B cell (primary cell): ENCODE data around the gene TBC1D22A. TPM values are rescaled to one million over a fixed set of nuclear protein-coding genes. Genes with fewer than 3 reads are reported as not detected.

Experiments used
- ATAC-seq: fragments of 200-7000 bp; cut with Tn5 transposase; one replicate; pipeline ENCODE4 v1.10.0; 2021; ENCODE audit warnings: low read depth, mild to moderate bottlenecking, moderate number of reproducible peaks, moderate library complexity
- CTCF ChIA-PET: fragments of 350-600 bp; sonication (Branson Sonifier 250); formaldehyde crosslinking; loops from one replicate; lab custom pipeline; 2021; ENCODE audit warnings: antibody characterized with exemption, inconsistent platforms; lab: Charles Lee
- POLR2A ChIA-PET: fragments of 350-600 bp; sonication (Branson Sonifier 250); formaldehyde crosslinking; loops from one replicate; lab custom pipeline; 2021; ENCODE audit warnings: antibody characterized with exemption; lab: Charles Lee
- DNase-seq: peaks from one replicate; pipeline ENCODE4 v3.0.0; 2013
- H2AFZ ChIP-seq: 2 replicates; pipeline ENCODE4 v1.6.1; 2012; ENCODE audit warnings: mild to moderate bottlenecking, low read depth, low read length; ENCODE audit not compliant: insufficient read depth, poor library complexity, severe bottlenecking
- H3K27ac ChIP-seq, 2 donors: 1 replicate in 1 of 2; 2 replicates in 1 of 2; pipeline ENCODE4 v1.5.1; 2012 to 2013; ENCODE audit warnings: low read length in 2 of 2, mild to moderate bottlenecking in 2 of 2, moderate library complexity in 1 of 2
- H3K27me3 ChIP-seq, 4 experiments: fragments of 200-600 bp in 1 of 4; sonication (generic) in 1 of 4; replicated peaks in 1 of 4; 1 replicate in 2 of 4; 2 replicates in 2 of 4; pipeline versions ENCODE4 v1.6.1 to v1.7.0; 2013 to 2016; ENCODE audit warnings: low read length in 3 of 4, mild to moderate bottlenecking in 2 of 4, mixed read lengths in 1 of 4, moderate library complexity in 1 of 4; ENCODE audit not compliant: insufficient read depth in 4 of 4, control insufficient read depth in 3 of 4; ENCODE audit errors: control extremely low read depth in 1 of 4
- H3K36me3 ChIP-seq, 2 experiments: replicated peaks in 1 of 2; 1 replicate in 1 of 2; 2 replicates in 1 of 2; pipeline versions ENCODE4 v1.6.1 to v1.7.1; 2013; ENCODE audit warnings: low read length in 1 of 2; ENCODE audit not compliant: insufficient read depth in 2 of 2, control insufficient read depth in 1 of 2; ENCODE audit errors: control extremely low read depth in 1 of 2, extremely low read depth in 1 of 2
- H3K4me1 ChIP-seq, 2 donors: fragments of 200-600 bp in 1 of 2; sonication (generic) in 1 of 2; 1 replicate in 1 of 2; 2 replicates in 1 of 2; pipeline versions ENCODE4 v1.5.1 to v1.6.1; 2013 to 2017; ENCODE audit warnings: low read length in 2 of 2; ENCODE audit not compliant: control insufficient read depth in 2 of 2, insufficient read depth in 2 of 2
- H3K4me2 ChIP-seq: replicated peaks from 2 replicates; pipeline ENCODE3; 2012; ENCODE audit warnings: mild to moderate bottlenecking, low read depth, low read length; ENCODE audit not compliant: poor library complexity, severe bottlenecking
- H3K4me3 ChIP-seq, 5 experiments: fragments of 200-600 bp in 1 of 5; sonication (generic) in 1 of 5; 1 replicate in 3 of 5; 2 replicates in 2 of 5; pipeline versions ENCODE4 v1.5.1 to v1.7.0; 2011 to 2016; ENCODE audit warnings: low read length in 4 of 5, mild to moderate bottlenecking in 4 of 5, low read depth in 2 of 5, control low read depth in 1 of 5, moderate library complexity in 1 of 5; ENCODE audit not compliant: insufficient read depth in 1 of 5; ENCODE audit errors: control extremely low read depth in 1 of 5, extremely low read depth in 1 of 5
- H3K79me2 ChIP-seq: fragments of 200-600 bp; sonication (generic); one replicate; pipeline ENCODE4 v1.6.0; 2016; ENCODE audit warnings: low read length; ENCODE audit not compliant: control insufficient read depth, insufficient read depth
- H3K9ac ChIP-seq: fragments of 200-600 bp; sonication (generic); 2 replicates; pipeline ENCODE4 v1.6.1; 2017; ENCODE audit warnings: mild to moderate bottlenecking, low read length, moderate library complexity
- H3K9me3 ChIP-seq, 3 donors: one replicate each; pipeline versions ENCODE4 v1.6.1 to v1.7.1; 2013; ENCODE audit warnings: low read length in 2 of 3; ENCODE audit not compliant: control insufficient read depth in 2 of 3, insufficient read depth in 1 of 3; ENCODE audit errors: control extremely low read depth in 1 of 3
- H4K20me1 ChIP-seq: 2 replicates; pipeline ENCODE4 v1.6.0; 2012; ENCODE audit warnings: mild to moderate bottlenecking, low read length; ENCODE audit not compliant: insufficient read depth, control insufficient read depth, poor library complexity, severe bottlenecking
- H3K27ac Mint-ChIP-seq: one replicate; pipeline ENCODE4 v1.8.0; 2021; ENCODE audit warnings: mixed read lengths
- H3K27me3 Mint-ChIP-seq: one replicate; pipeline ENCODE4 v1.8.0; 2021; ENCODE audit warnings: mixed read lengths
- H3K4me1 Mint-ChIP-seq: one replicate; pipeline ENCODE4 v1.8.0; 2021; ENCODE audit warnings: mixed read lengths
- H3K4me3 Mint-ChIP-seq: one replicate; pipeline ENCODE4 v1.8.0; 2021; ENCODE audit warnings: mixed read lengths
- H3K9me3 Mint-ChIP-seq: one replicate; pipeline ENCODE4 v1.8.0; 2022; ENCODE audit warnings: mixed read lengths; ENCODE audit not compliant: insufficient read depth
- EZH2 ChIP-seq: IDR thresholded peaks from 2 replicates; pipeline ENCODE4 v1.6.1; 2012; ENCODE audit warnings: borderline replicate concordance, low read depth, mild to moderate bottlenecking, moderate library complexity, low read length; ENCODE audit not compliant: insufficient read depth, poor library complexity, severe bottlenecking
- WGBS: methylation state at CpG from one replicate; pipeline ENCODE4 v1.1.5; 2013; ENCODE audit warnings: missing lambda C conversion rate; ENCODE audit not compliant: insufficient coverage; 5-methylcytosine and 5-hydroxymethylcytosine counted together
- intact Hi-C: fragments of 100-400 bp; cut with micrococcal nuclease; formaldehyde crosslinking; loops from one replicate; pipeline ENCODE4 v1.10.0; 2022
- polyA plus RNA-seq: library from polyadenylated mRNA; depleted of rRNA; stranded (reverse); fragments of >200 nt; gene quantifications from 2 replicates; pipeline ENCODE4 v1.2.3, GENCODE V29; 2012
- total RNA-seq, 2 donors: library from RNA; stranded (reverse); fragments of 120-200 nt in 1 of 2; gene quantifications; 1 replicate in 1 of 2; 2 replicates in 1 of 2; pipeline versions ENCODE4 v1.2.3 to v1.2.4, GENCODE V29; 2013 to 2022
- TF ChIP-seq, protein P1 (sequence below): fragments of 200-600 bp; IDR thresholded peaks from one replicate; pipeline ENCODE4 v1.8.0; 2022; ENCODE audit warnings: antibody characterized with exemption, mild to moderate bottlenecking

Gene TBC1D22A
- total and polyA plus RNA-seq, 2 donors (not counting 1 experiment from before 2014, with no cell fraction given): 73.8 to 128 TPM

DNA sequence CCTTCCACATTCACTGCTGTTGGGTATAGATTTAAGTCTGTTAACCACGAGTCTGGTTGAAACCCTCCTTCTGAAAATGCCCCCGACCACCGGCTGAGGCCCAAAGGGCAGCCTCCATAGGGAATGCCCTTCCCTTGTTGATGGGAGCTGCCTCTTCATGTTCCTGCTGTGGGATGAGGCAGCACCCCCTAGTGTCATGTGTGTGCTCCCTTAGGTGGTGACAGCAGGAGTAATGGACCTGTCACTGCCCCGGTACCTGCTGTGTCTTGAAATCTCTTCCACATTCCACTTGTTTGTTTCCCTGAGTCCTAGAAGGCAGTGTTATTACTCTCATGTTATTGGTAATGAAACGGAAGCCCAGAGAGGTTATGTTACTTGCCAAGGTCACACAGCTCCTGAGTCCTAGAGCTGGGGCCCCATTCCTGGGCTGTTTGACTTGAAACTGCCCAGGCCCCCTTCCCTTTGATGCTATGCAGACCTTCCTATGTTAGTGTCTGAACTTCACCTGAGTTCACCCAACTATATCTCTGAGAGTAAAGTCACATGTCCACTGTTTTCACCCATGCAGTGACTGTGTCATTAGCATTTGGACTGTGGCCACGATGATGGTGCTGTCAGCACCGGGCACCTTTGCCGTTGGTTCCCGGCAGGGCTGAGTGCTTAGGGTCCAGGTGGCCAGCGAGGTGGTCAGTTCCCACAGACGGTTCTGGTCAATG is 234.3 kb downstream of the TBC1D22A start:
- 96% methylated on average over 7 of the region's 11 CpGs for WGBS
- intact Hi-C loops: no loop called here
- H3K79me2 ChIP-seq: peaks cover 80% of the 10 kb centered on the region
- no peak overlapping the region for H3K27ac ChIP-seq
- peaks cover 0 to 65% of the 10 kb centered on the region in 2 experiments for H3K36me3 ChIP-seq
- no peak overlapping the region for H3K27ac Mint-ChIP-seq
- peaks cover 0 to 3% (median 0%) of the 10 kb centered on the region in 3 donors for H3K9me3 ChIP-seq
- no peaks in the 10 kb centered on the region for H3K9me3 Mint-ChIP-seq
- H3K4me2 ChIP-seq: no peak overlapping the region
- H4K20me1 ChIP-seq: peaks cover 86% of the 10 kb centered on the region
- no peak overlapping the region for H3K9ac ChIP-seq
- H3K4me1 ChIP-seq: peaks cover 0 to 10% of the 10 kb centered on the region in 2 donors
- H3K4me3 ChIP-seq: no peak overlapping the region
- no peak for DNase-seq
- no peaks in the 10 kb centered on the region for H3K27me3 Mint-ChIP-seq
- TF ChIP-seq, protein P1, sequence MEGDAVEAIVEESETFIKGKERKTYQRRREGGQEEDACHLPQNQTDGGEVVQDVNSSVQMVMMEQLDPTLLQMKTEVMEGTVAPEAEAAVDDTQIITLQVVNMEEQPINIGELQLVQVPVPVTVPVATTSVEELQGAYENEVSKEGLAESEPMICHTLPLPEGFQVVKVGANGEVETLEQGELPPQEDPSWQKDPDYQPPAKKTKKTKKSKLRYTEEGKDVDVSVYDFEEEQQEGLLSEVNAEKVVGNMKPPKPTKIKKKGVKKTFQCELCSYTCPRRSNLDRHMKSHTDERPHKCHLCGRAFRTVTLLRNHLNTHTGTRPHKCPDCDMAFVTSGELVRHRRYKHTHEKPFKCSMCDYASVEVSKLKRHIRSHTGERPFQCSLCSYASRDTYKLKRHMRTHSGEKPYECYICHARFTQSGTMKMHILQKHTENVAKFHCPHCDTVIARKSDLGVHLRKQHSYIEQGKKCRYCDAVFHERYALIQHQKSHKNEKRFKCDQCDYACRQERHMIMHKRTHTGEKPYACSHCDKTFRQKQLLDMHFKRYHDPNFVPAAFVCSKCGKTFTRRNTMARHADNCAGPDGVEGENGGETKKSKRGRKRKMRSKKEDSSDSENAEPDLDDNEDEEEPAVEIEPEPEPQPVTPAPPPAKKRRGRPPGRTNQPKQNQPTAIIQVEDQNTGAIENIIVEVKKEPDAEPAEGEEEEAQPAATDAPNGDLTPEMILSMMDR: no peak
- TF ChIP-seq EZH2: no peak
- CTCF ChIA-PET: interaction anchor here (0.7 kb wide), 1 partner anchor 238 kb away, joined by 3 read pairs; no protein-coding TSS in a partner anchor
- POLR2A ChIA-PET: no interaction called here
- peaks cover 16% of the 10 kb centered on the region for H3K4me1 Mint-ChIP-seq
- no peak overlapping the region for H3K4me3 Mint-ChIP-seq
- H2AFZ ChIP-seq: no peak overlapping the region
- no peak for ATAC-seq
- no peaks in the 10 kb centered on the region for H3K27me3 ChIP-seq

DNA sequence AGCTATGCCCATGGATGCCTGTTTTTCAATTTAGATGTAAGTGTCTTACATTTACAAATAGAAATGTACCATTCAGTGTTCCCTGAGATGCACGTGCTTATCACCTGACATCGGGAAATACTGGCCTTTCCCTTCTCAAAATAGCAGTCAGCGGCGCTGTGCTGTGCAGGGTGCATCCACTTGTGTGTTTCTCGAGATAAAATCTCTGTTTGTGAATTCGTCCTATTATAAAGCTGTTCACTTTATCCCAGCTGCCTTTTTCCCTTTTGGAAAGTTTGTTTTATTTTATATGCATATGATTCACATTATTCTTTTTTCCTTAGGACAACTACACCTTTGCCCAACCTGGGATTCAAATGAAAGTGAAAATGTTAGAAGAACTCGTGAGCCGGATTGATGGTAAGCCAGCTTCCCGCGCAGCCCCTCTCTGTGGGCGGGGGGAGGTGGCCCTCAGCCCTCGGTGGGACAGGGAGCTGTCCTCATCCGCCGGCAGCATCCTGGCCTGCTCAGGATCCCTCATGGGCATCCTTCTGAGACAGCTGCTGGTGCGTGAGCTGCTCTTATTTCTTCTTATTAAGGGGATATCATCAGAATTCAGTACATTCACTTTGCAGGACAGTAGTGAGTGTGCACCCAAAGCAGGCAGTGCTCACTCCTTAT is 235.0 kb downstream of the TBC1D22A start:
- peaks cover 84% of the 10 kb centered on the region for H4K20me1 ChIP-seq
- DNase-seq: no peak
- Mint-ChIP-seq H3K9me3 (no peaks in the 10 kb centered on the region), H3K27me3 (no peaks in the 10 kb centered on the region), H3K4me1 (peaks cover 16% of the 10 kb centered on the region), H3K4me3 (no peak overlapping the region), H3K27ac (no peak overlapping the region)
- peaks cover 79% of the 10 kb centered on the region for H3K79me2 ChIP-seq
- peaks cover 0 to 3% (median 0%) of the 10 kb centered on the region in 3 donors for H3K9me3 ChIP-seq
- ChIA-PET CTCF (no interaction called here), POLR2A (no interaction called here)
- no peak overlapping the region for H3K4me3 ChIP-seq
- intact Hi-C loops: no loop called here
- no peak overlapping the region for H2AFZ ChIP-seq
- peaks cover 0 to 59% of the 10 kb centered on the region in 2 experiments for H3K36me3 ChIP-seq
- H3K27ac ChIP-seq: no peak overlapping the region
- WGBS: 94% methylated on average over 11 of the region's 15 CpGs
- no peak overlapping the region for H3K9ac ChIP-seq
- no peak for TF ChIP-seq EZH2
- TF ChIP-seq, protein P1: no peak
- no peak for ATAC-seq
- H3K4me1 ChIP-seq: peaks cover 0 to 10% of the 10 kb centered on the region in 2 donors
- no peaks in the 10 kb centered on the region for H3K27me3 ChIP-seq
- no peak overlapping the region for H3K4me2 ChIP-seq
